ENCODE data around the gene CDH18.

CDH18 gene

GRCh38 chr5:20028506-20028905 is 40.5 kb upstream of the CDH18 start:
- Histone ChIP-seq H3K4me3 (ENCODE audit: low read length) (no peak overlapping the region), H2AFZ (ENCODE audit: low read length) (no peak overlapping the region), H3K79me2 (ENCODE audit: low read length) (no peaks in the 10 kb centered on the region), H3K27me3 (replicated peaks; ENCODE audit: insufficient read depth, low read length) (no peaks in the 10 kb centered on the region), H3K27ac (ENCODE audit: low read length) (no peak overlapping the region), H3K4me1 (ENCODE audit: low read length) (no peaks in the 10 kb centered on the region), H3K4me2 (ENCODE audit: low read depth, low read length) (no peak overlapping the region), H3F3A (ENCODE audit: insufficient read depth, low read length) (no peaks in the 10 kb centered on the region), H3K9me2 (replicated peaks; ENCODE audit: insufficient read depth, low read length) (no peaks in the 10 kb centered on the region), H3K36me3 (replicated peaks; ENCODE audit: insufficient read depth, low read length) (no peaks in the 10 kb centered on the region), H4K20me1 (ENCODE audit: insufficient read depth, low read length) (no peaks in the 10 kb centered on the region), H3K9ac (ENCODE audit: low read length) (no peak overlapping the region), H3K9me3 (replicated peaks; ENCODE audit: insufficient read depth, low read length) (no peaks in the 10 kb centered on the region)
- no peak for TF ChIP-seq EZH2 (optimal IDR thresholded peaks at IDR 0.05; ENCODE audit: low read depth, low read length)
- no peak for TF ChIP-seq CTCF (IDR thresholded peaks at IDR 0.05; ENCODE audit: low read length)
- TF ChIP-seq EZH2phosphoT487 (IDR thresholded peaks at IDR 0.05; ENCODE audit: low read length), result no peak
- no peak for DNase-seq

GRCh38 chr5:20023686-20024180 is 35.7 kb upstream of the CDH18 start:
- H3K9me3 ChIP-seq (replicated peaks; ENCODE audit: insufficient read depth, low read length), result no peaks in the 10 kb centered on the region
- no peak overlapping the region for H3K4me3 ChIP-seq (ENCODE audit: low read length)
- H3K27ac ChIP-seq (ENCODE audit: low read length), result no peak overlapping the region
- H3K4me1 ChIP-seq (ENCODE audit: low read length), result no peaks in the 10 kb centered on the region
- H2AFZ ChIP-seq (ENCODE audit: low read length), result no peak overlapping the region
- no peak for DNase-seq
- H3K9me2 ChIP-seq (replicated peaks; ENCODE audit: insufficient read depth, low read length), result no peaks in the 10 kb centered on the region
- no peaks in the 10 kb centered on the region for H3K79me2 ChIP-seq (ENCODE audit: low read length)
- H3K36me3 ChIP-seq (replicated peaks; ENCODE audit: insufficient read depth, low read length), result no peaks in the 10 kb centered on the region
- no peak overlapping the region for H3K4me2 ChIP-seq (ENCODE audit: low read depth, low read length)
- TF ChIP-seq CTCF (IDR thresholded peaks at IDR 0.05; ENCODE audit: low read length) (no peak), EZH2phosphoT487 (IDR thresholded peaks at IDR 0.05; ENCODE audit: low read length) (no peak), EZH2 (optimal IDR thresholded peaks at IDR 0.05; ENCODE audit: low read depth, low read length) (no peak)
- H3K9ac ChIP-seq (ENCODE audit: low read length), result no peak overlapping the region
- H3F3A ChIP-seq (ENCODE audit: insufficient read depth, low read length), result no peaks in the 10 kb centered on the region
- no peaks in the 10 kb centered on the region for H3K27me3 ChIP-seq (replicated peaks; ENCODE audit: insufficient read depth, low read length)
- no peaks in the 10 kb centered on the region for H4K20me1 ChIP-seq (ENCODE audit: insufficient read depth, low read length)

DNA sequence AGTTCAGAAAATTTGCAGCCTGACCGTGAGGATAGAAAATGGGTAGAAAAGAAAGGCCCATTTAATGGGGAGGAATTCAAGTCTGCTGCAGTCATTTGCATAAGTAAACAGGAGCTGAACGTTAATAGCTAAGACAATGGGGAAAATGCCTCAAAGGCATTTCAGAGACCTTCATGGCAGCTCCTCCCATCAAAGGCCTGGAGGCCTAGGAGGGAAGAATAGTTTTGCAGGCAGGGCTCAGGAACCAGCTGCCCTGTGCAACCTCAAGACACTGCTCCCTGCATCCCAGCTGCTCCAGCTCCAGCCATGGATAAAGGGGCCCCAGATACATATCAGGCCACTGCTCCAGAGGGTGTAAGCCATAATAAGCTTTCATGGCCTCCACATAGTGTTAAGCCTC is 32.2 kb upstream of the CDH18 start:
- Histone ChIP-seq H3K27ac (ENCODE audit: low read length) (no peak overlapping the region), H3K4me2 (ENCODE audit: low read depth, low read length) (no peak overlapping the region), H3K27me3 (replicated peaks; ENCODE audit: insufficient read depth, low read length) (no peaks in the 10 kb centered on the region), H3F3A (ENCODE audit: insufficient read depth, low read length) (no peaks in the 10 kb centered on the region), H3K4me1 (ENCODE audit: low read length) (no peaks in the 10 kb centered on the region), H3K4me3 (ENCODE audit: low read length) (no peak overlapping the region), H3K36me3 (replicated peaks; ENCODE audit: insufficient read depth, low read length) (no peaks in the 10 kb centered on the region), H3K9ac (ENCODE audit: low read length) (no peak overlapping the region), H3K9me3 (replicated peaks; ENCODE audit: insufficient read depth, low read length) (no peaks in the 10 kb centered on the region), H2AFZ (ENCODE audit: low read length) (no peak overlapping the region), H4K20me1 (ENCODE audit: insufficient read depth, low read length) (no peaks in the 10 kb centered on the region), H3K79me2 (ENCODE audit: low read length) (no peaks in the 10 kb centered on the region), H3K9me2 (replicated peaks; ENCODE audit: insufficient read depth, low read length) (no peaks in the 10 kb centered on the region)
- TF ChIP-seq CTCF (IDR thresholded peaks at IDR 0.05; ENCODE audit: low read length) (no peak), EZH2 (optimal IDR thresholded peaks at IDR 0.05; ENCODE audit: low read depth, low read length) (no peak), EZH2phosphoT487 (IDR thresholded peaks at IDR 0.05; ENCODE audit: low read length) (no peak)
- DNase-seq, result no peak

Measured in MM.1S (cell line).